HG03025 (cell line): ENCODE measurements around the gene PKMYT1.

Experiments
- ATAC-seq: cut with Tn5 transposase; IDR thresholded peaks from one replicate; pipeline ENCODE4 v1.9.1; 2021; ENCODE audit warnings: mild to moderate bottlenecking, moderate library complexity; ENCODE audit not compliant: unreplicated experiment, low FRiP score

The PKMYT1 gene

GRCh38 chr16:3019594-3020246, 39.5 kb upstream of the PKMYT1 start:
- ATAC-seq = no peak

DNA sequence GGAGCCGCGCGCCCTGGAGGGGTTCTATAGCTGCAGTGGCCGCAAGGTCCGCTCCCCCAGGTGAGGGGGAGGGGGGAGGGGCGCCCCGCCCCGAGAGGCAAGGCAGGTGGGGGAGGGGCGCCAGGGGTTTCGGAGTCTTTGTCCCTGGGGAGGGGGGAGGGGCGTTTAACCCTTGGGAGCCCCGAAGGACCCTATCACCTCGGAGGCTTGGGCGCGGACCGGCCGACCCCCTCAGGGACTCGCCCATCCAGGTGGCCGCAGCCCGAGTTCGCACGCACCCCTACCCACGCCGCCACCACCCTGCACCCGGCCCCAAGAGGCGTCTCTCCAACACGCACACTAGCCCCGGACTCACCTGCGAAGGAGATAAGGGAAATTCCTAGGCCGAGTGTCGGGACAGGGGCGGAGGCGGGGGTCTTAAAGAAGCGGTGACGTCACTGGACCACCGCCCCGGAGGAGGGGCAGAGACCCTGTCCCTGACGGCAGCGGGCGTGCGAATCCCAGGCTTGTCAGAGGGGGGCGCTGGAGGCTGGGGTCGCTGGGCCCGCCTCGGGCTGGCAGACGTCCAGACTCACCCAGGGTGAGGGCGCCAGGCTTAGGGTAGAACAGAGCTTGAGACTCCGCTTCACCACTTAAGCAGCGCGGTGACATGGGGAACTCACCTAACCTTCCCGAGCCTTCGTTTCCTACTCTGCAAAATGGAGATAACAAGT, 37.7 kb upstream of the PKMYT1 start, which contains the start of gene CLDN6:
CLDN6 (minus strand) TSS at position 390 of the 713 bp plus-strand sequence. CDS start 2,162 bp downstream, outside the sequence.
- no peak for ATAC-seq

DNA sequence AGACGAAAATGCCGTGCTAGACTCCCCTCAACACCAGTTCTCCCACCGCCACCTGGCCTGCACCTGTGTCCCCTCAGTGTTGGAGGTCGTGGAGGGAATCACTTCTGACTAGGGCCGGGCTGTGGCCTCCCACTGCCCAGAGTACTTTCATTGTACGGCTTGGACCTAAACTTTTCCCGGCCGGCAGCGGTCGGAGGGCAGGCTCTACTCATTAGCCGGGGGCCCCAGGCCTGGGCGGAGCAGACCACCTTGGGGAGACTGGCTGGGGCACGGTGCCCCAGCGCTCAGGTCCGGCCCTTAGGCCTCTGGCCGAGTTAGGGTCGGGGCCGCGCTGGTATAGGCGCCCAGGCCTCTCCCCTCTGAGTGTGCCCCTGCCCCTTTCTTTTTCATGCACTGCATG, 37.1 kb upstream of the PKMYT1 start:
- no peak for ATAC-seq

- no peak for ATAC-seq
Observed at GRCh38 chr16:3015865-3016521, 35.7 kb upstream of the PKMYT1 start.

GRCh38 chr16:3014971-3015370, 34.7 kb upstream of the PKMYT1 start:
- ATAC-seq = no peak

- ATAC-seq = no peak
Observed at GRCh38 chr16:3013998-3014690, 33.9 kb upstream of the PKMYT1 start.

DNA sequence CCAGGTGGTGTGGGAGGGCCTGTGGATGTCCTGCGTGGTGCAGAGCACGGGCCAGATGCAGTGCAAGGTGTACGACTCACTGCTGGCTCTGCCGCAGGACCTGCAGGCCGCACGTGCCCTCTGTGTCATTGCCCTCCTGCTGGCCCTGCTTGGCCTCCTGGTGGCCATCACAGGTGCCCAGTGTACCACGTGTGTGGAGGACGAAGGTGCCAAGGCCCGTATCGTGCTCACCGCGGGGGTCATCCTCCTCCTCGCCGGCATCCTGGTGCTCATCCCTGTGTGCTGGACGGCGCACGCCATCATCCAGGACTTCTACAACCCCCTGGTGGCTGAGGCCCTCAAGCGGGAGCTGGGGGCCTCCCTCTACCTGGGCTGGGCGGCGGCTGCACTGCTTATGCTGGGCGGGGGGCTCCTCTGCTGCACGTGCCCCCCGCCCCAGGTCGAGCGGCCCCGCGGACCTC, 33.3 kb upstream of the PKMYT1 start:
- ATAC-seq = no peak

DNA sequence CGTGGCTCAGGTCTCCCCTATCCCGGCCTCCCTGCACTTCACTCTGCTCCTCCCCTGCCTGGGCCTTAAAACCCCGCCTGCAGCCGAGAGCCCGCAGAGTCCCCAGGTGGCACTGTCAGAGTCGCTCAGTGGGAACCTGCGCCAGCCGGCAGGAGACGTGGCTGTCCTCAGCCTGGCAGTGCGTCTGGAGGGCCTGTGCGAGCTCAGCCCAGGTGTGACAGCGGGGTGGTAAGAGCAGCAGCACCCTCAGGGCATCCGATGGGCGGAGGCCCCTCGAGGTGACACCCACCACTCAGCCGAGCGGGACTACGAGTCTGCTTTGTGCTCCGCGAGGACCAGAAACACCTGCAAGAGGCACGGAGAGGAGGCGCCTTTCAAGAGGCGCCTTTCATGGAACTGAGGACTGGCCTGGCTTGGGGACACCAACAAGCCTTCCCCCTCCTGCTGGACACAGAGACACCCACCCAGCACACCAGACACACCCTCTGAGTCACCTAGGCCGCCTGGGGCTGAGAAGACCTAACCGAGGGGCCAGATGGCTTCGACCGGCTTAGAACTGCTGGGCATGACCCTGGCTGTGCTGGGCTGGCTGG, 32.7 kb upstream of the PKMYT1 start, which contains the start of gene CLDN9:
CLDN9 (plus strand) TSS at position 96 of the 593 bp plus-strand sequence; CDS start at position 536, 440 bp downstream.
- no peak for ATAC-seq

DNA sequence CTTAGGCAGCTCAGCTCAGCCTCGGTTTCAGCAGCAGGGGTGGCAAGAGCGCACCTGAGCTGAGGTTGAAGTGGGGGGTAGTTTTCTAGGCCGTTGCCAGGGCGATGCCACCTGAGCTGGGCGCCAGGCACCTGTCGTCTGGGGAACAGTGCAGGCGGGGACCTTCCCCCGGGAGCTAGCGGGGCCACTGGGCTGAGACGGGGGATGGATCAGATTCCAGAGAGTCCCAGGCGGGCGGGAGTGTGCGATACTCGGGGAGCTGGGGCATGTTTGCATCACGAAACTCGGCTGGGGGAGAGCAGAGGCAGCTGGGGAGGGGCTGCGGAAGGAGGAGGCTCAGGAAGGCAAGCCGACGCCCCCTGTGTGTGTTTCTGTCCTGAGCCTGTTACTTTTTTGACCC, 32.0 kb upstream of the PKMYT1 start:
- no peak for ATAC-seq

GRCh38 chr16:3010510-3010909, 30.3 kb upstream of the PKMYT1 start:
- no peak for ATAC-seq

DNA sequence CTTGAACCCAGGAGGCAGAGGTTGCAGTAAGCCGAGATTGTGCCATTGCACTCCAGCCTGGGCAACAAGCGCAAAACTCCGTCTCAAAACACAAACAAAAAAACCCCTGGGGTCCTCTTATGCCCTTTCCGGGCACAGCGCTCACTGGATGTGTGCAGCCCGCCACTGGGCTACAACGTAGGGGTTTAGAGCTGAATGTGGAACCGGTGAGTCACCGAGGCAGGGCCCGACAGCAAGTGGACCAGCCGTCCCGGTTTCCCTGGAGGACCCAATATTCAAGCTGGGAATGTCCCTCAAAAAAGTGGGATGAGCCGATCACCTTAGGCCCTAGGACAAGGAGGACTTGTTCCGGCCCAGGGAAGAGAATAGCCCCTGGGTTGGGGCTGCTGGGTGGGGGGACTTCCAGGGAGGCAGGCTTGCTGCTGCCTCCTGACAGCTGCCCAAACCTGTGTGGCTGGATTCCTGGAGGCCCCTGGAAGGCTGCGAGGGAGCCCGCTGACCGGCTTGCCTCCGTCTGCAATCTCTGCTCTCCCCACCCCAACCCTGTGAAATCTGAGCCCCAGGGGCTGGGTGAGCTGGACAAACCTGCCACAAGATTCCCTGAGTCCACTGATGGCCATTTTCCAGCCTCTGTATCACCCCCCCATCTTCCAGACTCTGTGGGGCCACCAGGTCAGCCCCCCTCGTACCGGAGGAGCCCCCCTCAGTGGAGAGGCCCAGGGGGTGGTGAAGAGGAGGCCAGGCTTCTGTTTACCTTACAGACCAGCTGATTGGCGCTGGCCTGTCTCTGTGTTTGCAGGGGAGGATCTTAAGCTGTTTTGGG, 29.5 kb upstream of the PKMYT1 start:
- no peak for ATAC-seq

DNA sequence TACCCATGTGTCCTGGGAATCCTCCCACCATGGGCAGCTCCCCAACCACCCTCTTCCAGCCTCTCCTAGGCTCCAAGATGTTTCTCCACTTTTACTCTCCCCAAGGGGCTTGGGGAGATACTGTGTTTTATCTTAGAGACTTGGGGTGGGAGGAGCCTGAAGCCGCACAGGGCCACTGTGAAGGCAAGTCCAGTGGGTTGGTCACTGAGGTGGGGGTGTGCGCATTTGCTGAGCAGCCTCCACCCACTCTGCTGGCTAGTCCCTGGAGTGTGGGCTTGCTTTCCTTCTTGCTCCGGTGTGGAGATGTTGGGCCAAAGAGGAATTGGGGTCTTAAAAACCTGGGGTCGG, 28.4 kb upstream of the PKMYT1 start:
- ATAC-seq = no peak

- ATAC-seq = no peak
Observed at GRCh38 chr16:3007957-3008689, 27.9 kb upstream of the PKMYT1 start.

GRCh38 chr16:3007059-3007956, 27.1 kb upstream of the PKMYT1 start:
- ATAC-seq = no peak

- no peak for ATAC-seq
Observed at GRCh38 chr16:3004781-3005284, 24.6 kb upstream of the PKMYT1 start.

DNA sequence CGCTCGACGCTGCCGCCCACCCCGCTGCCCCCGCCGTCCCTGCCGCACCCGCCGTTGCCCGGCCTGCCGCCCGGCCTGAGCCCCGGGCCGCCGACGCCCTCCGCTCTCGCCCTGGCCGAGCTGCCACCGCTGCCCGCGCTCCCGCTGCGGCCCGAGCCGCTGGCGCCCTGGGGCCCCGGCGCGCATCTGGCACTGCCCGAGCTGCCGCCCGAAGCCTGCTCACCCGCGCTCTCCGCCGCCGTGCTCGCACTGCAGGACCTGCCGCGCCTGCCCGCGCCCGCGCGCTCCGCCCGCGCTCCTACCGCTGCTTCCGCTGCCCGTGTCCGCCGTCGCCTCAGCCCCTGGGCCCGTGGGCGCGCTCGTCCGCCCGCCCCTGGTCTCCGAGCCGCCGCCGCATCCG, 24.1 kb upstream of the PKMYT1 start:
- peak; percentile 11 for ATAC-seq

DNA sequence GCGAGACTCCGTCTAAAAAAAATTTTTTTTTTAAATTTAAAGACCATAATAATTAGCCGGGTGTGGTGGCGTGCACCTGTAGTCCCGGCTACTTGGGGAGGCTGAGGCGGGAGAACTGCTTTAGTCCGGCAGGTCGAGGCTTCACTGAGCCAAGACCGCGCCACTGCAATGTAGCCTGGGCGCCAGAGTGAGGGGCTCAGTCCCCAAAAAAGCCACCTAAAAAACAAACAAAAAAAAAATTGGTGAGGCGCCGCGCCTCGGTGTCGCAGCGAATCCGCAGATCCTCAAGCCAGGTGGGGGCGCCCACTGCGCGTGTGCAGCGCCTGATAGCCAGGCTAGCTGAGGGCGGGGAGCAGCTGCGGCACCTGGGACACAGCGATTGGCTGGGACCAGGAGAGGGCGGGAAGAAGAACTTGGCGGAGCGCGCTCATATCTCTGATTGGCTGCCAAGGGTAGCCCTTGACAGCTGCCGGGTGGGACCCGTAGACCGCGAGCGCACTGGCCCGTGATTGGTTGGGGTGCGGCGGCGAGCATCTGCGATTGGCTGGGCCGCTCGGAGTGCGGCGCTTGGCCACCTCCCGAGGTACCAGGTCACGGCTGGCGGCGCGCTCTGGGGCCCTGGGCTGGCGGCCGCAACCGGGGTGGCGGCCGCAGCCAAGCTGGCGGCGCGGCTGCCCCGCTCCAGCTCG, 23.5 kb upstream of the PKMYT1 start:
- ATAC-seq = peak; percentile 92
